Inferior parietal cortex (tissue), 1 donor: ENCODE data around the gene TPST1.
A peak's percentile ranks its signal among the peaks of the same experiment; 100 is the strongest.
"Not testable (repeated sequence)": the region's sequence is repeated elsewhere in the genome, so short reads cannot be mapped to it uniquely, and the experiment has no call there.

Experiments
- DNase-seq: peaks from one replicate; pipeline ENCODE4 v3.0.0-alpha.2; 2016; ENCODE audit errors: extremely low spot score

The TPST1 gene

DNA sequence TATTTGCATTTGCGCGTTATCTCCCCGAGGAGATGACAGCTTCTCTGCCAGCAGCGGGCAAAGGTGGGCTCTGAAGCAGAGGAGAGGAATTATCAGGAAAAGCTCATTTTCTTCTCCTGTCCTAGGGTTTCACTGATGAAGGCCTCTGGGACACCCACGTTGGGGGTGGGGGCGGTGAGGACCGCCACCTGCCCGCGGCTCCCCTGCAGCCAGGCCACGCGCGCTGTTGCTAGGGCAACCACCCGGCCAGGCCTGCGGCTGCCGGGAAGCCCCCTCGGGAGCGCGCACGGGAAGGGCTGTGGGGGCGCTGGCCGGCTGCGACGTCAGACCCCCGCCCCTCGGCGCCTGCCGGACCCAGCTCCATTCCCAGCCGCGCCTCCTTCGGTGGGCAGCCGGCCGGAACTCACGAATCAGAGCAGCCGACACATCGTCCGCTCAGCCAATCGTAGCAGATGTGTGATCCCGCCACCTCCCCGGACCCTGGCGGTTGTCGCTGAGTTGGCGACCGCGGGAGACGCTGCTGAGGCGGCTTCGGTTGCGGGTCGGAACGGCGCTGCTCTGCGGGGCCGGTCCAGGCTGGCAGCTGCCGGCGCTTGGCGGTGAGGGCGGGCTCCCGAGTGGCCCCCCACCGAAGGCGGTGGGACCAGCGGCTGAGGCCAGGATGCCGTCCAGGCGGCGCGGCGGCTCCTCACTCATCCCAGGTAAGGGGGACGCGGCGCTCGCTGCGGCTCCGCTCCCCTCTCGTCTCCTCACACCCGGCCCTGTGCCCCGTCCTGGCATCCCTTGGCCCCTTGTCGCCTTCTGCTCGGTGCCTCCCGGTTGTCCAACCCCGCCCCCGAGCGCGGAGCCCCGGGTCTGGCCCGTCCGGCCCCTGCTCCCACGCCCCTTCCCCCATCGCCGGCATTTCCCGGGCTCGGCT, at the start of gene TPST1:
Gene TPST1, plus strand, starts transcription at position 513 of the 919 bp plus-strand sequence. CDS start 35,092 bp downstream, outside the sequence.
- DNase-seq = peak; percentile 90

DNA sequence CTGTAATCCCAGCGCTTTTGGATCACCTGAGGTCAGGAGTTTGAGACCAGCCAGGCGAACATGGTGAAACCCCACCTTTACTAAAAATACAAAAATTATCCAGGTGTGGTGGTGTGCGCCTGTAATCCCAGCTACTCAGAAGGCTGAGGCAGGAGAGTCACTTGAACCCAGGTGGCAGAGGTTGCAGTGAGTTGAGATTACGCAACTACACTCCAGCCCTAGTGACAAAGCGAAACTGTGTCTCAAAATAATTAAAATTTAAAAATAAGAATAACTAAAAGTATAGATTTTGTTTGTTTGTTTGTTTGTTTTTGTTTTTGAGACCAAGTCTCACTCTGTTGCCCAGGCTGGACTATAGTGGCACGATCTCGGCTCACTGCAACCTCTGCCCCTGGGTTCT, 49.1 kb upstream of the TPST1 start:
- DNase-seq = not testable (repeated sequence)

DNA sequence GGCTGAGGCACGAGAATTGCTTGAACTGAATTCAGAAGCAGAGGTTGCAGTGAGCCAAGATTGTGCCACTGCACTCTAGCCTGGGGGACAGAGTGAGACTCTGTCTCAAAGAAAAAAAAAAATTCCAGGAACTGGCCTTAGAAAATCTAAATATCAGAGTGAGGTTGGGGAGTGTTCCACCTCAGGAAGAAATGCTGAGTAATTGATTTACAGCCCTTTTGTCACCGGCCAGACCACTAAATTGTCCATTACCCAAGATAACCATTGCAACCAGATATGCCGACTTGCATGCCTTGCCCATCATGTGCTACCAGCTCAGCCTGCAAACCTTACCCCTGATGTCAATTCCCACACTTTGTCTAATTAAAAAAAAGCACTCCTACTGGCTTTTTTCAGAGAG, 48.1 kb upstream of the TPST1 start:
- DNase-seq = no peak

DNA sequence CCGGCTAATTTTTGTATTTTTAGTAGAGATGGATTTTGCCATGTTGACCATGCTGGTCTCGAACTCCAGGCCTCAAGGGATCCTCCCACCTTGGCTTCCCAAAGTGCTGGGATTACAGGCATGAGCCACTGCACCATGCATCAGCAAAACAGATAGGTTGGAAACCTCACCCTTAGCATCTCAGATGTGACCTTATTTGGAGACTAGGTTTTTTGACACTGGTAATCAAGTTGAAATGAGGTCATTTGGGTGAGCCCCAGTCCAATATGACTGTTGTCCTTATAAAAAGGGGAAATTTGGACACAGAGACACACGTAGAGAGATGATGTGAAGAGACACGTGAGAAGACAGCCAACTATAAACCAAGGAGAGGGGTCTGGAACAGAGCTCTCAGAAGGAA, 42.5 kb upstream of the TPST1 start:
- DNase-seq = no peak

DNA sequence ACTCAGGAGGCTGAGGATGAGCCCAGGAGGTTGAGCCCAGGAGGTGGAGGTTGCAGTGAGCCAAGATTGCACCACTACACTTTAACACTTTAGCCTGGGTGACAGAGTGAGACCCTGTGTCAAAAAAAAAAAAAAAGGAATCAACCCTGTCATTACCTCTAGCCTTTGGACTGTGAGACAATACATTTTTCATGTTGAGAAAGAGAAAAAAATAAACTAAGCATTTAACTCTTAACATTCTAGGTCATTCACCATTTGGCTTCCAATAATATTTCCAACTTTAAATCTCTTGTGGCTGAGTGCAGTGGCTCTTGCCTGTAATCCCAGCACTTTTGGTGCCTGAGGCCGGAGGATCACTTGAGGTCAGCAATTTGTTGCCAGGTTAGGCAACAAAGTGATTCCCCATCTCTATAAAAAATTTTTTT, 41.9 kb upstream of the TPST1 start:
- no peak for DNase-seq

DNA sequence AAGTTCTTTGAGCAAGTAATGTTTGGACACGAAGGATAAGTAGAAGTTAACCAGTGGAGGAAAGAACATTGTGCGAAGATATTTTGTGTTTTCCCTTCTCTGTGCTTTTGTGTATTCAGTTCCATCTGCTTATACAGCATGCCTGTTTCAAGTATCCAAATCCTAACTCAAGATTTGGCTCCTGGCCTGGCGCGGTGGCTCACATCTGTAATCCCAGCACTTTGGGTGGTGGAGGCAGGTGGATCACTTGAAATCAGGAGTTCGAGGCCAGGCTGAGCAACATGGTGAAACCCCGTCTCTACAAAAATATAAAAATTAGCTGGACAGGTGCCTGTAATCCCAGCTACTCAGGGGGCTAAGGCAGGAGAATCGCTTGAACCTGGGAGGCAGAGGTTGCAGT, 40.8 kb upstream of the TPST1 start:
- DNase-seq = no peak

DNA sequence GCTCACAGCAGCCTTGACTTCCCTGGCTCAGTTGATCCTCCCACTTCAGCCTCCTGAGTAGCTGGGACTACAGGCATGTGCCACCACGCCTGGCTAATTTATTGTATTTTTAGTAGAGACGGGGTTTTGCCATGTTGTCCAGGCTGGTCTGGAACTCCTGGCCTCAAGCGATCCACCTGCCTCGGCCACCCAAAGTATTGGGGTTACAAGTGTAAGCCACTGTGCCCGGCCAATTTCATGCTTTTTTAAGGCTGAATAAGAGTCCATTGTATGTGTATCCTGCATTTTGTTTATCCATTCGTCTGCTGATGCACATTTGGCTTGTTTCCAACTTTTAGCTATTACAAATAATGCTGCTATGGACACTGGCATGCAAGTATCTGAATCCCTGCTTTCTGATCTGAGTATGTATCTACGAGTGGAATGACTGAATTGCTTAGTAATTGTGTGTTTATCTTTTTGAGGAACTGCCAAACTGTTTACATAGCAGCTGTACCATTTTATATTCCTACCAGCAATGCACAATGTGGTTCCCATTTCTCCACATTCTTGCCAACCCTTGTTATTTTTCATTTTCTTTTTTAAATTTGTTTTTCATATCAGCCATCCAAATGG, 37.3 kb upstream of the TPST1 start:
- DNase-seq = no peak

DNA sequence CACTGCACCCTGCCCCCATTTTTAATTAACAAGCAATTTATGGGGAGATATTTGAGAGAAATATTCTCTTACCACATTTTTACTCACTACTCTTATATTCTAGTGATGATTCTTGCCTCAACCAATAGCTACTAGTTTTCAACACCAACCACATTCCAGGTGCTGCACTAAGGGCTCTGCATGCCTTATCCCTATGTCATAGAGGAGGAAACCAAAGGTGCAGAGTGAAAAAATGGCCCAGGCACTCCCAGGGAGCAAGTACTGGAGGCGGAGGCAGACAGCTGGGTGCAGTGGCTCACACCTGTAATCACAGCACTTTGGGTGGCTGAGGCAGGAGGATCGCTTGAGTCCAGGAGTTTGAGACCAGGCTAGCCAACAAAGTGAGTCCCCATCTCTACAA, 35.5 kb upstream of the TPST1 start:
- no peak for DNase-seq

DNA sequence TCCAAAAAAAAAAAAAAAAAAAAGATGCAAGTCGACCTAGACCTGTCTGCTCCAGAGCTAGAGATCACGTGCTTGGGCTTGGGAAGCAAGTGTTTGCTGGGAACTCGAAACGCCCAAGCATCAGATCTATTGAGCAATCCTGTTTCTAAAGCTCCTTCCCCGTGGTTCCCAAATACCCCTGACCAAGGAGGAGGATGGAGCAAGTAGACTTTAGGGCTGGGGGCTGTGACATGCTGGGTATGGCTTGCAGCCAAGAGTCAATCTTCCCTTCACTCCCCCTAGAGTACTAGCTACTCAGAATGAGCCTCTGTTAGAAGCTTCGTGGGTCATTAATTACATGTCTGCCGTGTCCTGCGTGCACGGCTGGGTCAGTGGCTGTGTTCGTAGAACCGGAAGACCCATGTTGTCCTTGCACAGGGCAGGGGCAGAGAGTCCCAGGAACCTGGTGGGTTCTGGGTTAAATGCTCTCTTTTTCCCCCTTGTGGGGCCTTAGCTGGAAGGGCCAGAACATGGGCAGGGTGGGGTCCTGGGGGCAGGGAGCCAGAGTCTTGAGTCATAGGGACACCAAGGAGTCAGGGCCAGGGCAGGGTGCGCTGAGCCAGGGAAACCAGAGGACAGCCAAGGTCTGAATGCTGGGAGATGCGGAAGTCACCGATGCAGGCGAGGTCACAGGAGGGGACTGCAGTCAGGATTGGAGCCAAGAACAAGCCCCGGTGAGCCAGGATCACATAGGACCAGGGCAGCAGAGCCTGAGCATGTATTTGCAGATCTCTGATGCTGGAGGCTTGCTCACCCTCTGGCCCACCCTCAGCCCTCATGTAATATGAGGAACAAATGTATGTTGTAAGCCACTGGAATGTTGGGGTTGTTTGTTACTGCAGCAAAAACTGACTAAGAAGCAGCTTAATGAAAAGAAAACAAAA, 34.6 kb upstream of the TPST1 start:
- no peak for DNase-seq

DNA sequence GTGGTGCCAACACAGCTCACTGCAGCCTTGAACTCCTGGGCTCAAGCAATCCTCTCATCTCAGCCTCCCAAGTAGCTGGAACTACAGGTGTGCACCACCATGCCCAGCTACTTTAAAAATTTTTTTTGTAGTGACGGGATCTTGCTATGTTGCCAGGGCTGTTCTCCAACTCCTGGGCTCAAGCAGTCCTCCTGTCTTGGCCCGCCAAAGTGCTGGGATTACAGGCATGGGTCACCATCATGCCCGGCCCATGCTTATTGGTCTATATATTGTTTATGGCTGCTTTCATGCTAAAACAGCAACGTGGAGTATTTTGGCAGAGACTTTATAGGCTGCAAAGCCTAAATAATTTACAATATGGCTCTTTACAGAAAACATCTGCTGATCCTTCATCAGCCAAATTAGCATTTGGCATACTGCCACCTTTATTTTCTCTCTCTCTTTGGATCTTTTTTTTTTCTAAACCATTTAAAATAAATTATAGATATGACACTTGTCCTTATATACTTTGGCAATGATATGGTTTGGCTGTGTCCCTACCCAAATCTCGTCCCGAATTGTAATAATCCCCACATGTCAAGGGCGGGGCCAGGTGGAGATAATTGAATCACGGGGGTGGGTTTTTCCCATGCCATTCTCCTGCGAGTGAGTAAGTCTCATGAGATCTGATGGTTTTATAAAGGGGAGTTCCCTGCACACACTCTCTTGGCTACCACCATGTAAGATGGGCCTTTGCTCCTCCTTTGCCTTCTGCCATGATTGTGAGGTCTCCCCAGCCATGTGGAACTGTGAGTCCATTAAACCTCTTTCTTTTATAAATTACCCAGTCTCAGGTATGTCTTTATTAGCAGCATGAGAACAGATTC, 32.4 kb upstream of the TPST1 start:
- DNase-seq = not testable (repeated sequence)

DNA sequence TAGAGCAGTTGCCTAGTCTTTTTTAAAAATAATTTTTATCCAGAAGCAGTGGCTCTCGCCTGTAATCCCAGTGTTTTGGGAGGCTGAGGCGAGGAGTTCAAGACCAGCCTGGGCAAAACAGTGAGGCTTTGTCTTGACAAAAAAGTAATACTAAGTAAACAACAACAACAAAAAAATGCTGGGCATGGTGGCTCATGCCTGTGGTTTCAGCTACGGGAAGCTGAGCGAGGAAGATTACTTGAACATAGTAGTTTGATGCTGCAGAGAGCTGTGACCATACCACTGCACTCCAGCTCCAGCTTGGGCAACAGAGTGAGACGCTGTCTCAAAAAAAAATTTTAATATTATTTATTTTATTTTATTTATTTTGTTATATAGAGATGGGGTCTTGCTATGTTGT, 31.3 kb upstream of the TPST1 start:
- DNase-seq = no peak

DNA sequence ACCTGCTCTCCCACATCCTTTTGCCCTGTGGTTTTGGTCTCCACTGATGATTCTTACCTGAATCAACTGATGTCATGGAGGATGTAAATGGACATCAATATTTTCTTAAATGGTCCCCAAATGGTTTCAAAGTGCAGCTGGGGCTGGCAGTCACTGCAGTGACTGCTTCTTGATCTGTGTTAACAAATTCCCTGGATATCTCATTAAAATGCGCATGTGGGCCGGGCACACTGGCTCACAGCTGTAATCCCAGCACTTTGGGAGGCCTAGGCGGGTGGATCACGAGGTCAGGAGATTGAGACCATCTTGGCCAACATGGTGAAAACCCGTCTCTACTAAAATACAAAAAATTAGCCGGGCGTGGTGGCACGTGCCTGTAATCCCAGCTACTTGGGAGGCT, 30.1 kb upstream of the TPST1 start:
- not testable (repeated sequence) for DNase-seq

DNA sequence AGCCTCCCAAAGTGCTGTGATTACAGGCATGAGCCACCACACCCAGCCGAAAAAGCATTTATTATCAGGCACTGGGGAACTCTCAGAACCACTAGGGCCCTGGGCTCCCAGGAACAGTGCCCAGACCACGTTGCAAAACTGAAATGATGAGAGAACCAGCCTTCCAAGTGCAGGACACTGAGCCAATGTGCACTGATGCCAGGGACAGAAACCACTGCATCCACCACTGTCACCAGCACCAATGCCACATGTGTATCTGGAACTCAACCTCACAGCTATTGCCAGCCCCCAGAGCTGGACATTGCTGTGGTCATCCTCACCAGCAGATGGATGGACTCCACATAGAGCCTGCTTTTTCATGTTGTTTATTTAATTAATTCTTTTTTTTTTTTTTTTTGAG, 28.2 kb upstream of the TPST1 start:
- DNase-seq = no peak

DNA sequence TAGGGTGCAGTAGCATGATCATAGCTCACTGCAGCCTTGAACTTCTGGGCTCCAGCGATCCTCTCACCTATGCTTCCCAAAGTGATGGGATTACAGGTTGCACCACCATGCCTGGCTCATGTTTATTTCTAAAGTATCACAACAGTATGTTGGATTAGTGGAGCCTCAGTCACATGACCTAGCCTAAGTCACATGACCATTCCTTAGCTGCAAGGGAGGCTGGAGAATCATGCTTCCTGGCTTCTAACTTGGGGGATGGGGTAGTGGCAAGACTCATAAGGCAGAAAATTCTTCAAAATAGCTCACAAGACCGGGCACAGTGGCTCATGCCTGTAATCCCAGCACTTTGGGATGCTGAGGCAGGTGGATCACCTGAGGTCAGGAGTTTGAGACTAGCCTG, 26.9 kb upstream of the TPST1 start:
- DNase-seq = no peak

DNA sequence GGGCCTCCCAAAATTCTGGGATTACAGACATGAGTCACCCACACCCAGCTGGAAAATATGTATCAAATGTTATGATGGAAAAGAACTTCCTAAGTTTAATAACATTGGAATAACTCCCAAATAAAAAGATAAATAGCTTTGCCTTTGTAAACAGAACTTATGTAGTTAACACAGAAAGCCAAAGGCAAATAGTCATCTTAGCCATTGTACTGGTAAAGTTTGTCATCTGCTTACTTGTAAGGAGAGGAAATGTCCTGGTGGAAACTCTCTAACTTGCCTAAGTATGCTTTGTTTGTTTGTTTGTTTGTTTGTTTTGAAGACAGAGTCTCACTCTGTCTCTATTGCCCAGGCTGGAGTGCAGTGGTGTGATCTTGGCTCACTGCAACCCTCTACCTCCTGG, 23.8 kb upstream of the TPST1 start:
- DNase-seq = no peak

DNA sequence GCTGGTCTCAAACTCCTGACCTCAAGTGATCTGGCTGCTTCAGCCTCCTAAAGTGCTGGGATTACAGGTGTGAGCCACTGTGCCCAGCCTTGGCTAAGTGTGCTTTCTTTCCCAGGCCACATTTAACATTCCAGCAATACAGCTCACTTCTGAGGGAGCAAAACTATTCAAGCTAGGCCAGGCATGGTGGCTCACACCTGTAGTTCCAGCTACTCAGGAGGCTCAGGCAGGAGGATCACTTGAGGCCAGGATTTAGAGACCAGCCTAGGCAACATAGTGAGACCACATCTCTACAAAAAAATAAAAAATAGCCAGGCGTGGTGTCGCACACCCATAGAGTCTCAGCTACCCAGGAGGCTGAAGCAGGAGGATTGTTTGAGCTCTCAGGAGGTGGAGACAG, 23.3 kb upstream of the TPST1 start:
- no peak for DNase-seq

DNA sequence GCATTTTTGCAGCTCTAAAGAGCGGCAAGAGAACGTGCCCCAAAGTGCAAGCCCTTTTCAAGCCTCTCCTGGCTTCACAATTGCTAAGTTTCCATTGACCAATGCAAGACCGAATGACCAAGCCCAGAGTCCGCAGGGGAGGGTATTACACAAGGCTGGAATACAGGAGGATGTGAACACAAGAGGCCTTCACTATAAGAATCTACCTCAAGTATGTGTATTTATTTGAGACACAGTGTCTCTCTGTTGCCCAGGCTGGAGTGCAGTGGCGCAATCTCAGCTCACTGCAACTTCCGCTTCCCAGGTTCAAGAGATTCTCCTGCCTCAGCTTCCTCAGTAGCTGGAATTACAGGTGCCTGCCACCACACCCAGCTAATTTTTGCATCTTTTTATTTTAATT, 22.2 kb upstream of the TPST1 start:
- no peak for DNase-seq

DNA sequence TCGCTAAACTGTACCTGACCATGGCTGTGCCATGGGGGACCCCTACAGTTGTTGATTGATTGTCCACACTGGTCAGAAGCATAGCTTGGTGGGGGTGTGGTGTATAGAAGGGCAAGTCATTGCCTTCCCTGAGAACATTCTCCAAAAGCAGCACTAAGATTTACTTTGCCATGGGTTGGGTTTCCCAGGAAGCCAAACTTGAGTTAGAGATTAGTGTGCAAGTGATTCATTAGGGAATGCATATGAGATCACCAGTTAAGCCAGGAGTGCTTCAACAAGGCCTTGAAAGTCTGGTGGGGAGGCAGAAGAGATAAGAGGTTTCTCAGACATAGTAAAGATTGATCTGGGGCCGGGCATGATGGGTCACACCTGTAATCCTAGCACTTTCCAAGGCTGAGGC, 21.4 kb upstream of the TPST1 start:
- DNase-seq = no peak

DNA sequence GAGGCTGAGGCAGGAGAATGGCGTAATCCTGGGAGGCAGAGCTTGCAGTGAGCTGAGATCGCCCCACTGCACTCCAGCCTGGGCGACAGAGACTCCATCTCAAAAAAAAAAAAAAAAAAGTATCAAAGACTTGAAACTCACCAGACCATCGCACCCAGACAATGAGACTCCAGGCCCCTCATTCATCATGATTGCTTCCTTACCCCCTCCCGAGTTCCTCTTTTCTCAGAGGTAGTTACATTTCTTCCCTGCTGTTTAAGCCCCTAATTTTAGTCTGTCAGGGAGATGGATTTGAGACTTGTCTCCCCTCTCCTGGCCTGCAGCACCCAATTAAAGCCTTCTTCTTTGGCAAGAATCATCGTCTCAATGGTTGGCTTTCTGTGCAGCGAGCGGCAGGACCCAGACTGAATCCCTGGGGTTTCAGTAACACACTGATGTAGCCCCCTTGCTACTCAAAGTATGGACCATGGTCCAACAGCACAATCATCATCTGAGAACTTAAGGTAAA, 19.4 kb upstream of the TPST1 start:
- DNase-seq = no peak

DNA sequence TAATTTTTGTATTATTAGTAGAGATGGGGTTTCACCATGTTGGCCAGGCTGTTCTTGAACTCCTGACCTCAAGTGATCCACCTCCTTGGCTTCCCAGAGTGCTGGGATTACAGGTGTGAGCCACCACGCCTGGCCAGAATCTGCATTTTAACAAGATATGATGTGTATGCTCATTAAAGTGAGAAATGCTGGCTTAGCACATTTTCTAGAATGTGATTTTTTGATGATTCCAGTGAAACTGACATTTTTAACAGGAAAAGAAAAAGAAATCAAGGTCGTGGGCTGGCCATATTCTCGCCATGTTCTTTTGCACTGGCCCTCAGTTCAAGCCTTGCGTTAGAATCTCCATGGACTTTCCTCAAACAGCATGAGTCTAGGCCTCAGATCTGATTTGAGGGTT, 18.1 kb upstream of the TPST1 start:
- no peak for DNase-seq

DNA sequence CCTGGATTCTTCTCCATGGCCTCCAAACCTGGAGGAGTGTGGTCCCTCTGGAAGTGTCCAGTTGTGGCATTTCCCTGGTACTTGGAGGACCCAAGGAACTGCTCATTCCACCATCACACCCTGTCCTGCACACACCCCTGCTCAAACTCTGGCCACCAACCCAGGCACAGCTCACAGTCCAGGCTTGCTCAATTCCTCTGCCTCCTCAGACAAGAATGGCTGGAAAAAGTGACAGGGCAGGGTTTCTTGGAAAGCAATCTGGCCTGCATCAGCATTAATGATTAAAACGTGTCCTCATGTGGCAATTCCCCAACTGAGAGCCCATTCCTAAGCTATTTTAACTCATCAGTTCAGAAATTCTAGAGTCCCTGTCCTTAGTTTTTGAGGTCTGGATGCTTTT, 17.2 kb upstream of the TPST1 start:
- DNase-seq = no peak
